Colonic mucosa (tissue), 4 donors: ENCODE data around the gene MRPL30. TPM values are rescaled to one million over a fixed set of nuclear protein-coding genes. Genes with fewer than 3 reads are reported as not detected.
"Not testable (repeated sequence)": the region's sequence is repeated elsewhere in the genome, so short reads cannot be mapped to it uniquely, and the experiment has no call there.

Experiments used
- DNase-seq: peaks from one replicate; pipeline ENCODE4 v3.0.0-alpha.2; 2020
- H3K27ac ChIP-seq: fragments of 200-600 bp; one replicate; pipeline ENCODE4 v1.8.0; 2021
- H3K27me3 ChIP-seq: fragments of 200-600 bp; one replicate; pipeline ENCODE4 v1.8.0; 2021
- H3K36me3 ChIP-seq: fragments of 200-600 bp; one replicate; pipeline ENCODE4 v1.8.0; 2021
- H3K4me1 ChIP-seq: fragments of 200-600 bp; one replicate; pipeline ENCODE4 v1.8.0; 2021; ENCODE audit warnings: mild to moderate bottlenecking
- H3K4me3 ChIP-seq: fragments of 200-600 bp; one replicate; pipeline ENCODE4 v1.8.0; 2021
- H3K9ac ChIP-seq, 2 donors: one replicate each; pipeline ENCODE4 v1.7.0; 2013; ENCODE audit warnings: control low read depth in 2 of 2, low read depth in 2 of 2, low read length in 2 of 2
- H3K9me3 ChIP-seq: fragments of 200-600 bp; one replicate; pipeline ENCODE4 v1.8.0; 2021
- intact Hi-C: fragments of 100-400 bp; cut with DNase I; formaldehyde crosslinking; loops from one replicate; pipeline ENCODE4 v1.14.1; 2022
- total RNA-seq, 2 donors: library from RNA; stranded (reverse); fragmentation: NEBNext Ultra II Directional in 1 of 2; extraction: Animal tissue kit (Norgen Biotek cat#: 25700) in 1 of 2; gene quantifications; one replicate each; pipeline ENCODE4 v1.2.1, GENCODE V29; 2021
- TF ChIP-seq, protein P1 (sequence below): fragments of 200-600 bp; IDR thresholded peaks from one replicate; pipeline ENCODE4 v1.8.0; 2022; ENCODE audit warnings: antibody characterized with exemption, mild to moderate bottlenecking
- donor health status: healthy.
- donor health status: DM: no; HTN: no; CAD: no.
- donor health status: DM: no; HTN: no; CAD: no.

The MRPL30 gene
- total RNA-seq: 10 to 100 TPM; 25.9 to 26.9 TPM

DNA sequence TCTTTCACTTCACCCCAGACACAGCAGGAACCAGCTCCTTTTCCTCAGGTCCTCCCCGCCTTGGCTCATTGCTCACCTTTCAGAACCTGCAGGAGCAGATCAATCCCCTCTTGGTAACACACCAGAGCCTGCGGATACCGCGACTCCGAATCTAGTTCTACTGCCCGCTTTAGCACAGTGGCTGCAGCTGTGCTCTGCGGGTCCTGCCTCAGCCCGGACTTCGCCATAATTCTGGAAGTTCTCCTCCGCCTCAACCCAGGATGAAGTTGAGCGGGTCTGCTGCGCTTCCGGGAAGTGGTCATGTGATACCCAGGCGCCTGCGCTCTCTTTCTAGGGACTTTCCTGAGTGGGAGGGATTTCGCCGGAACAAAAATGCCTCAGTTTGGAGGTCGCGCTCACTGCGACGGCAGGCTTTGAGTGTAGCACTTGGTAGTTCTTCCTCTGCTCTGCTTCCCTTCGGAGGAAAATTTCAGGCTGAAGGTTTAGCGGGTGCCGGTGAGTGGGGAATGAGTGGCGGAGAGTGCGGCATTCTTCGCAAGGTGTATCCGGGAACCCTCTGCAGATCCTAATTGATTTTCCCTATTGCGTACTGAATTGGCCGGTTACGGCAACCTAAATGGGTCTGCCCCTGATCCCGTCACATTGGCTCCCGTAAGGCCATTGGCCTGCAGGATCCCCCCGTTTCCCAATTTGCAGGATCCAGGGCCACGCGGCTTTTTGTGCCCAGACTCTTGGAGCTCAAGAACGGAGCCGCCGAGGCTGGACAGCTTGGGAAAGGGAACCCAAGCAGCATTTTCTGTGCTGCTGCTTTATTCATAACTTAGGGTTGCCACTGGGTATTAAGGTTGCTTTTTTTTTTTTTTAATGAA is at the start of gene MRPL30, which contains the start of gene MITD1:
TSS of gene MRPL30 (plus strand) at position 430 of the 869 bp plus-strand sequence. CDS start 5,020 bp downstream, outside the sequence.
TSS of gene MITD1 (minus strand) at position 304 of the 869 bp plus-strand sequence. CDS start at position 227, 77 bp downstream.
- intact Hi-C loops: loop anchor here (10.0 kb wide), 1 partner anchor 154 kb away; the partner anchor contains the start of genes EIF5B and TXNDC9
- TF ChIP-seq, protein P1, sequence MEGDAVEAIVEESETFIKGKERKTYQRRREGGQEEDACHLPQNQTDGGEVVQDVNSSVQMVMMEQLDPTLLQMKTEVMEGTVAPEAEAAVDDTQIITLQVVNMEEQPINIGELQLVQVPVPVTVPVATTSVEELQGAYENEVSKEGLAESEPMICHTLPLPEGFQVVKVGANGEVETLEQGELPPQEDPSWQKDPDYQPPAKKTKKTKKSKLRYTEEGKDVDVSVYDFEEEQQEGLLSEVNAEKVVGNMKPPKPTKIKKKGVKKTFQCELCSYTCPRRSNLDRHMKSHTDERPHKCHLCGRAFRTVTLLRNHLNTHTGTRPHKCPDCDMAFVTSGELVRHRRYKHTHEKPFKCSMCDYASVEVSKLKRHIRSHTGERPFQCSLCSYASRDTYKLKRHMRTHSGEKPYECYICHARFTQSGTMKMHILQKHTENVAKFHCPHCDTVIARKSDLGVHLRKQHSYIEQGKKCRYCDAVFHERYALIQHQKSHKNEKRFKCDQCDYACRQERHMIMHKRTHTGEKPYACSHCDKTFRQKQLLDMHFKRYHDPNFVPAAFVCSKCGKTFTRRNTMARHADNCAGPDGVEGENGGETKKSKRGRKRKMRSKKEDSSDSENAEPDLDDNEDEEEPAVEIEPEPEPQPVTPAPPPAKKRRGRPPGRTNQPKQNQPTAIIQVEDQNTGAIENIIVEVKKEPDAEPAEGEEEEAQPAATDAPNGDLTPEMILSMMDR: no peak
- no peaks in the 10 kb centered on the region for H3K9me3 ChIP-seq
- peak within 1 kb of the TSS; percentile 81 for H3K4me3 ChIP-seq
- peaks cover 7% of the 10 kb centered on the region for H3K4me1 ChIP-seq
- DNase-seq: peak; percentile 96
- H3K27me3 ChIP-seq: no peaks in the 10 kb centered on the region
- H3K36me3 ChIP-seq: no peaks in the 10 kb centered on the region
- peak within 1 kb of the TSS; percentile 70 to 96 for H3K9ac ChIP-seq
- H3K27ac ChIP-seq: peak within 1 kb of the TSS; percentile 80

DNA sequence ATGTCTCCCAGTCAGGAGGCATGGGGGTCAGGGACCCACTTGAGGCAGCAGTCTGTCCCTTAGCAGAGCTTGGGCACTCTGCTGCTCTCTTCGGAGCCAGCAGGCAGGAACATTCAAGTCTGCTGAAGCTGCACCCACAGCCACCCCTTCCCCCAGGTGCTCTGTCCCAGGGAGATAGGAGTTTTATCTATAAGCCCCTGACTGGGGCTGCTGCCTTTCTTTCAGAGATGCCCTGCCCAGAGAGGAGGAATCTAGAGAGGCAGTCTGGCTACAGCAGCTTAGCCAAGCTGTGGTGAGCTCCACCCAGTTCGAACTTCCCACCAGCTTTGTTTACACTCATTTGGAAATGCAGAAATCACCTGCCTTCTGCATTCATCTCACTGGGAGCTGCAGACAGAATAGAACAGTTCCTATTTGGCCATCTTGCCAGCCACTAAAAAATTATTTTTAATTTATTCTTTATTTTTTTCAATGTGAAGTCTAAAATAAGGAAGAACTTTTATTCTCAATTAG is 45.9 kb upstream of the MRPL30 start:
- H3K36me3 ChIP-seq, H3K27ac ChIP-seq, H3K4me3 ChIP-seq, H3K27me3 ChIP-seq, DNase-seq, H3K9ac ChIP-seq, H3K9me3 ChIP-seq, H3K4me1 ChIP-seq, intact Hi-C loops: not testable (repeated sequence)

DNA sequence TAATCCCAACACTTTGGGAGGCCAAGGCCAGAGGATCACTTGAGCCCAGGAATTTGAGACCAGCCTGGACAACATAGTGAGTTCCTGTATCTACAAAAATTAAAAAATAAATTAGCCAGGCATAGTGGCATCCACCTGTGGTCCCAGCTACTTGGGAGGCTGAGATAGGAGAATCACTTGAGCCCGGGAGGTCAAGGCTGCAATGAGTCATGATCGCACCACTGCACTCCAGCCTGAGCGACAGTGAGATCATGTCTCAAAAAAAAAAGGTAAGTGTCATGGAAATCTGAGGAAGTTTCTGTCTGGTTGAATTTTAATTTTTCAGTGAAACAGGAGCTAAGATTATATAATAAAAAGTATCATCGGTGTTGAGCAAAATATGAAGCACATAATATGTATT is 42.0 kb upstream of the MRPL30 start:
- Histone ChIP-seq H3K4me3 (no peak overlapping the region), H3K27me3 (no peaks in the 10 kb centered on the region), H3K4me1 (no peaks in the 10 kb centered on the region), H3K36me3 (no peaks in the 10 kb centered on the region), H3K9me3 (no peaks in the 10 kb centered on the region), H3K27ac (no peak overlapping the region), H3K9ac (no peak overlapping the region)
- intact Hi-C loops: no loop called here
- DNase-seq: no peak
- TF ChIP-seq, protein P1: no peak

DNA sequence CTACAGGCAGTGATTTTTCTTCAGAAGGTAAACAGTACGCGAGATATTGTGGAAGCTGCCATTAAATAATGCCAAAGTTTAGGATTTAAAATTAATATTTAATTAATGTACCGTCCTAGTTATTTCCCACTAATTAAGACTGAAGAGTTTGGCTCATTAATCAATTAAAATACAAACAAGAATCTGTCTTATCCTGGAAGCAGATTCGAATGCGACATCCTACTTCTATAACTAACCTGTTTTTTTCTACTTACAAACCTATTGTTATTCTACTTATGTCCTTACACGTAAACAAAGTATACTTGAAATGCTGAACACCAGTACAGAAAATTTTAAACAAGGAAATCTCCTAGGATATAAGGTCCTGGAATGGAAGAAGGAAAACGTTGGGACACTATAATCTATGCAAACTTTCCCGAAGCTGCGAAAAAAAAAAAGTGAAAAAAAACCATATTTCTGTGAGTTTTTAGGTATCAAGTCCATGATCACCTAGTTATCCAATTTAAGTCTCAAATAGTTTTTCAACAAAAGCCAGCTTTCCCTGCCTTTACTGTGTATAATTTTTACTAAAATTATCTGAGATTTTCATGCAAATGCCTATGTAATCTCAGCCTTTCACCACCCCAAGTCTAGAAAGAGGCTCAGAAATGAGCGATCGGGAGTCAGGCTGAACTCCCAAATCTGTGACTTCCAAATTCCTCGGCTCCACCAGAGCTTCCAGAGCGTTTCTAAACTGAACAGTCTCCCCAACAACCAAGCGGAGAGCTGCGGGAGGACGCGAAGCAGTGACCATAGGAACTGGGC is 40.7 kb upstream of the MRPL30 start:
- H3K36me3 ChIP-seq: no peaks in the 10 kb centered on the region
- no peaks in the 10 kb centered on the region for H3K9me3 ChIP-seq
- H3K4me1 ChIP-seq: no peaks in the 10 kb centered on the region
- no peaks in the 10 kb centered on the region for H3K27me3 ChIP-seq
- peak overlapping the region; percentile 90 for H3K27ac ChIP-seq
- DNase-seq: no peak
- TF ChIP-seq, protein P1: no peak
- intact Hi-C loops: no loop called here
- H3K9ac ChIP-seq: peak overlapping the region; percentile 87 to 89
- peak overlapping the region; percentile 68 for H3K4me3 ChIP-seq

DNA sequence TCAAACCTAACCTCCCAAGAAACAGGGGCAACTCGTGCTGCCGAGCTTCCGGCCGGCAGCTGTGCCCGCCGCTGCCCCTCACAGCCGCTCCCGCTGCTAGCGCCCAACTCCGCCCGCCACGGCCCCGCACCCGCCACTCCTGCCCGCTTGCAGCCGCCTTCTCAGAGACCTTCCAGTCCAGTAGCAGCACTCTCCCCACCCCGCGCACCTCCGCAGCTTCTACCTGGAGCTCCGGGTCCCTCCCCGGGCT is 40.2 kb upstream of the MRPL30 start:
- intact Hi-C loops: no loop called here

More for the DNA sequence above, 40.2 kb upstream of the MRPL30 start:
- Histone ChIP-seq H3K27me3 (no peaks in the 10 kb centered on the region), H3K36me3 (no peaks in the 10 kb centered on the region), H3K4me3 (peak overlapping the region; percentile 68), H3K27ac (peak overlapping the region; percentile 90), H3K9ac (peak overlapping the region; percentile 87 to 89), H3K4me1 (no peaks in the 10 kb centered on the region), H3K9me3 (no peaks in the 10 kb centered on the region)
- no peak for DNase-seq
- TF ChIP-seq, protein P1: no peak
